ENCODE data around the gene EPRS1. TPM values are rescaled to one million over a fixed set of nuclear protein-coding genes. Genes with fewer than 3 reads are reported as not detected.

The EPRS1 gene
- total RNA-seq, 4 donors from 2014 or later, result 16.8 to 101 (median 52.2) TPM

DNA sequence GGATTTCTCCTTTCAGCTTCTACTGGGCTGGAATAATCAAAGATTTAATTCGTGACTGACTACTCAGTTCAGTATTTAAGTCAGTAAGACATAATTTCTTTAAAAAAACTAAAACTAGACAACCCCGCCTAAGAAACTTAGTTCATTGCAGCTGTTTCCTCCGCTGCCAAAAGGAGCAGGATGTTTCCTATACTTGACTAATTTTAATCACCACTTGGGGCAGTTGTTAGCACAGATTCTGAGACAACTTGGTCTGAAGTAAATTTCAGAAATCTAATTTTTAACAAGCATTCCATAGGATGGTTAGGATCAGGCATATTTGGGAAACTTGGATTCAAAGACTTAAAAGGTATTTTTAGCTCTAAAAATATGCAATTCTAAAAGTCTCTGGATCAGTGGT lies 34.0 kb downstream of the EPRS1 start:
- Histone ChIP-seq H3K27me3 (no peaks in the 10 kb centered on the region), H3K4me1 (no peaks in the 10 kb centered on the region), H3K9me3 (no peaks in the 10 kb centered on the region), H3K4me3 (no peak overlapping the region), H3K27ac (no peak overlapping the region), H3K36me3 (no peaks in the 10 kb centered on the region)
- no peak for DNase-seq
- no peak for TF ChIP-seq POLR2A (IDR thresholded peaks at IDR 0.05)
- TF ChIP-seq, protein P1, sequence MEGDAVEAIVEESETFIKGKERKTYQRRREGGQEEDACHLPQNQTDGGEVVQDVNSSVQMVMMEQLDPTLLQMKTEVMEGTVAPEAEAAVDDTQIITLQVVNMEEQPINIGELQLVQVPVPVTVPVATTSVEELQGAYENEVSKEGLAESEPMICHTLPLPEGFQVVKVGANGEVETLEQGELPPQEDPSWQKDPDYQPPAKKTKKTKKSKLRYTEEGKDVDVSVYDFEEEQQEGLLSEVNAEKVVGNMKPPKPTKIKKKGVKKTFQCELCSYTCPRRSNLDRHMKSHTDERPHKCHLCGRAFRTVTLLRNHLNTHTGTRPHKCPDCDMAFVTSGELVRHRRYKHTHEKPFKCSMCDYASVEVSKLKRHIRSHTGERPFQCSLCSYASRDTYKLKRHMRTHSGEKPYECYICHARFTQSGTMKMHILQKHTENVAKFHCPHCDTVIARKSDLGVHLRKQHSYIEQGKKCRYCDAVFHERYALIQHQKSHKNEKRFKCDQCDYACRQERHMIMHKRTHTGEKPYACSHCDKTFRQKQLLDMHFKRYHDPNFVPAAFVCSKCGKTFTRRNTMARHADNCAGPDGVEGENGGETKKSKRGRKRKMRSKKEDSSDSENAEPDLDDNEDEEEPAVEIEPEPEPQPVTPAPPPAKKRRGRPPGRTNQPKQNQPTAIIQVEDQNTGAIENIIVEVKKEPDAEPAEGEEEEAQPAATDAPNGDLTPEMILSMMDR (IDR thresholded peaks at IDR 0.05), result no peak
- intact Hi-C loops (cut with DNase I; ENCODE audit: low total_unique reads), result no loop called here

DNA sequence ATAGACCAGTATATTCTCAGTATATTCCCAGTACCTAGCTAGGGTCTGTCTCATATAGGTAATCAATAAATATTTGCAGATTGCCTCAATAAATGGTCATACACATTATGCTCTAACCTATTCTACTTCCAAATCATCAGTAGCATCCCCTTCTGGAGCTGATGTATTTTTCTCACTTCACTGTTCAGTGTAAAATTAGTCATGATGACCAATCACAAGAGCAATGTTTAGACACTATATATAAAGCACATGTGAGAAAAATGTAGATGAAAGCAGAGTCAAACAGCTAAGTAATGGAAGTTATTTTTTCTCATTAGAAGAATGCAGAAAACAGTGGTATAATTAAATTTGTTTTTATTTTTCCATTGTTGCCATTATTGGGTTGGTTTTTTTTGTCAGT lies 34.7 kb downstream of the EPRS1 start:
- Histone ChIP-seq H3K4me1 (no peaks in the 10 kb centered on the region), H3K36me3 (no peaks in the 10 kb centered on the region), H3K9me3 (no peaks in the 10 kb centered on the region), H3K27ac (no peak overlapping the region), H3K27me3 (no peaks in the 10 kb centered on the region), H3K4me3 (no peak overlapping the region)
- TF ChIP-seq, protein P1 (IDR thresholded peaks at IDR 0.05), result no peak
- no peak for TF ChIP-seq POLR2A (IDR thresholded peaks at IDR 0.05)
- intact Hi-C loops (cut with DNase I; ENCODE audit: low total_unique reads), result no loop called here
- no peak for DNase-seq

DNA sequence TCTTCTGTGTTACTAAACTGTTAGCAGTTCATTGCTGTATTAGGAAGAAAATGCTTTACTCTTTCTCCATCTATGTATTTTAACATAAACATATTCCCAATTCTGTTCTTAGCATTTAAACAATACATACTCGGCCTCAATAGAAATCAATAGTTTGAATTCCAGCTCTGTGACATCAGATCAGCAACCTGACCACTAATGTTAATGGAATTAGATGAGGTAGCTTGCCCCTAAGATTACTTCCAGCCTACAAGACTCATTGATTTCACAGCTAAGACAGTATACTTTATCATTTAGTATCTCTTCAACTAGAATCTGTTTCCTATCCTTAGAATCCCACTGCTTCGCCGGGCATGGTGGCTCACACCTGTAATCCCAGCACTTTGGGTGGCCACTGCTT lies 38.9 kb downstream of the EPRS1 start:
- Histone ChIP-seq H3K4me1 (no peaks in the 10 kb centered on the region), H3K9me3 (no peaks in the 10 kb centered on the region), H3K4me3 (no peak overlapping the region), H3K27ac (no peak overlapping the region), H3K36me3 (no peaks in the 10 kb centered on the region), H3K27me3 (no peaks in the 10 kb centered on the region)
- TF ChIP-seq, protein P1 (IDR thresholded peaks at IDR 0.05), result no peak
- no peak for TF ChIP-seq POLR2A (IDR thresholded peaks at IDR 0.05)
- DNase-seq, result no peak
- intact Hi-C loops (cut with DNase I; ENCODE audit: low total_unique reads), result no loop called here

DNA sequence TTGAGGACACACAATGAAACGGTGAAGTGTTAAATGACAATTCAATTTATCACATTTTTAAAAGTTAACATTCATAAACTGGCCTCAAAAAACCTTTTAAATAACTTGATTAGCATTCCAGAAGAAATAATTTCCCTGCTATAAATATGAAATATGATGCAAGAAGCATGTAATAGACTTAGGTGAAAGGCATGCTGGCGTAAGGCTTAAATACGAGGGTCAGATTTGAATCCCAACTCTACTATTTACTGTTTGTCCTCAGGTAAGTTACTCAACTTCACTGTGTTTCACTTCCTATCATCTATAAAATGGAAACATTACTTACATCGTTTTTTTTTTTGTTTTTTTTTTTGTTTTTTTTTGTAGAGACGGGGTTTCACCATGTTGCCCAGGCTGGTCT lies 40.8 kb downstream of the EPRS1 start:
- H3K27ac ChIP-seq, result no peak overlapping the region
- H3K27me3 ChIP-seq, result no peaks in the 10 kb centered on the region
- H3K9me3 ChIP-seq, result no peaks in the 10 kb centered on the region
- H3K36me3 ChIP-seq, result no peaks in the 10 kb centered on the region
- TF ChIP-seq, protein P1 (IDR thresholded peaks at IDR 0.05), result no peak
- TF ChIP-seq POLR2A (IDR thresholded peaks at IDR 0.05), result no peak
- DNase-seq, result no peak
- H3K4me3 ChIP-seq, result no peak overlapping the region
- no peaks in the 10 kb centered on the region for H3K4me1 ChIP-seq
- intact Hi-C loops (cut with DNase I; ENCODE audit: low total_unique reads), result no loop called here

DNA sequence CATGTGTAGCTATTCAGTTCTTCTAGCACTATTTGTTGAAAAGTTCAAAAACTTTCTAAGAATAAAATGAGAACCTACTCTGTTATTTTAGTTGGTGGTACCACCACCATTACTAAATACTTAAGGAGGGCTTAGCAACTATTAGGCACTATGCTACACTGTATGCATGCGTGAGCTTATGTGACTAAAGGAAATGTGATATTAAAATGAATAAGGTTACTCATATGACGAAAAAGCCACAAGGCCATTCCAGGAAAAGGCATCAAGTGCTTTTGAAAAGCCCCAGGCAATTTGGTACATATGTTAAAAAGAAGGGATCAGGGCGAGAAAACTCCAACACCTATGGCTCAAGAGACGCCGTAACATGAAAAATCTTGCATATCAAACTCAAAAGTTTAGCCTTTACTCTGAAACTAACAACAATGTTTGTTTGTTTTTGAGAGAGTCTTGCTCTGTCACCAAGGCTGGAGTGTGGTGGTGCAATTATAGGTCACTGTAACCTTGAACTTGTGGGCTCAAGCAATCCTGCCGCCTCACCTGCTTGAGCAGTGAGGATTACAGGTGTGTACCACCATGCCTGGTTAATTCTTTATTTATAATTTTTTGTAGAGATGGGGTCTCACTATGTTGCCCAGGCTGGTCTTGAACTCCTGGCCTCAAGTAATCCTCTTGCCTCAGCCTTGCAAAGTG lies 42.5 kb downstream of the EPRS1 start:
- H3K27ac ChIP-seq, result no peak overlapping the region
- no peaks in the 10 kb centered on the region for H3K27me3 ChIP-seq
- no peaks in the 10 kb centered on the region for H3K4me1 ChIP-seq
- H3K36me3 ChIP-seq, result no peaks in the 10 kb centered on the region
- intact Hi-C loops (cut with DNase I; ENCODE audit: low total_unique reads), result no loop called here
- H3K9me3 ChIP-seq, result no peaks in the 10 kb centered on the region
- TF ChIP-seq POLR2A (IDR thresholded peaks at IDR 0.05), result no peak
- TF ChIP-seq, protein P1 (IDR thresholded peaks at IDR 0.05), result no peak
- no peak overlapping the region for H3K4me3 ChIP-seq
- no peak for DNase-seq

Data from uterus (tissue), 4 donors.